GM18951 (cell line): ENCODE results near the gene CELA2A.
"Not testable (repeated sequence)": the region's sequence is repeated elsewhere in the genome, so short reads cannot be mapped to it uniquely, and the experiment has no call there.

Source experiments
- POLR2A ChIP-seq: IDR thresholded peaks from 4 replicates; pipeline ENCODE4 v1.6.1; 2011; ENCODE audit warnings: mild to moderate bottlenecking; ENCODE audit not compliant: insufficient read length, insufficient read depth; ENCODE audit errors: extremely low read depth
- in situ Hi-C: fragments of 300-500 bp; cut with MboI; formaldehyde crosslinking; loops from one replicate; pipeline ENCODE4 v1.12.0; 2022; ENCODE audit warnings: low sequenced_read_pairs, mixed read lengths, inconsistent platforms; ENCODE audit not compliant: unreplicated experiment

Gene CELA2A

GRCh38 chr1:15445390-15446122 is 11.0 kb upstream of the CELA2A start:
- in situ Hi-C loops = no loop called here
- no peak for TF ChIP-seq POLR2A

GRCh38 chr1:15446212-15446611 is 10.3 kb upstream of the CELA2A start:
- no peak for TF ChIP-seq POLR2A
- in situ Hi-C loops = no loop called here

GRCh38 chr1:15448877-15449462 is 7.6 kb upstream of the CELA2A start:
- in situ Hi-C loops = no loop called here

DNA sequence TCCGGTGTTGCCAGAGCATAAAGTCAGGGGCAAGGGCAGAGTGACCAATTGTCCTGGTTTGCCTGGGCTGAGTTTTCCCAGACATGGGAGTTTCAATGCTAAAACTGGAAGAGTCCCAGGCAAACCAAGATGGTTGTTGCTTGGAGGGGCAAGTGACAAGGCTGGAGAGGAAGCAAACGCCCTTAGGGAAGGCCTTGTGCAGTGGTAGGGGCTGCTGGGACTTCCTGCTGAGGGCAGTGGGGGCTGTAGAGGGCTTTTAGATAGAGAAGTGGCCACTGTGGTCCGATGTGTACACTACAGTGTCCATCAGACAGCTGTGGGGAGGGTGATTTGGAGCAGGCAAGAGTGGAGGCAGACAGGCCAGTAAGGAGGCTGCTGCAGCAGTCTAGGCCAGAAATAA is 7.0 kb upstream of the CELA2A start:
- in situ Hi-C loops = no loop called here
- no peak for TF ChIP-seq POLR2A

More at GRCh38 chr1:15448877-15449462, 7.6 kb upstream of the CELA2A start:
- no peak for TF ChIP-seq POLR2A

GRCh38 chr1:15451014-15451722 is 5.4 kb upstream of the CELA2A start:
- in situ Hi-C loops = no loop called here
- no peak for TF ChIP-seq POLR2A

- in situ Hi-C loops = no loop called here
Measured at GRCh38 chr1:15452216-15452615, 4.3 kb upstream of the CELA2A start.

GRCh38 chr1:15452866-15453571 is 3.5 kb upstream of the CELA2A start:
- in situ Hi-C loops = no loop called here
- TF ChIP-seq POLR2A = no peak

More at GRCh38 chr1:15452216-15452615, 4.3 kb upstream of the CELA2A start:
- TF ChIP-seq POLR2A = no peak

DNA sequence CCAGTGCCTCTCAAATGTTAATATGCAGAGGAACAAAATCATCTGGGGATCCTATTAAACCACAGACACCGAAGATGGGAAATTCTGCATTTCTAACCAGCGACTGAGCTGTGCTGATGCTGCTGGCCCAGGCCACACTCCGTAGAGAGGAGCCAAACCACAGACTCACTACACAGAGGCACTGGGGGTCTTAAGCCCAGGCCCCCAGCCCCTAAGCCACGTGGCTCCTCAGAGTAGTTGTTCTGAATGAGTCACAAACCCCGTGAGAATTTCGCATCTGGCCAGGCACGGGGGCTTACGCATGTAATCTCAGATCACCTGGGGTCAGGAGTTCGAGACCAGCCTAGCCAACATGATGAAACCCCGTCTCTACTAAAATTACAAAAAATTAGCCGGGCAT is 2.8 kb upstream of the CELA2A start:
- in situ Hi-C loops = no loop called here
- TF ChIP-seq POLR2A = no peak

- TF ChIP-seq POLR2A = no peak
- in situ Hi-C loops = no loop called here
Measured at GRCh38 chr1:15454256-15454655, 2.3 kb upstream of the CELA2A start.

DNA sequence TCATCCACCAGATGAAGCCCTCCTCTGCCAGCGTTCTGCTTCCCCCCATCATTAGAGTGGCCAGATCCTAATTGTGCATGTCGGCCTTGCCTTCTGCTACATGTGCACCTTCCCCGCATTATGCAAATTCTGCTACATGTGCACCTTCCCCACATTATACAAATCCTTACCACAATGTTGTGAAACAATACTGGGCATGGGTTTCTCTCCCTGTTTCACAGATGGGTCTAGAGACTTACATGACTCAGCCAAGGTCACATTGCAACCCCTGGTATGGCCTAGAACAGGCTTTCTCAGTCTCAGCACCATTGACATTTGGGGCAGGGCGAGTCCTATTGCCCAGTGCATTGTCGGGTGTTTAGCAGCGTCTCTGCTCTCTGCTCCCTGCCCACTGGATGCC is 1.0 kb upstream of the CELA2A start:
- no peak for TF ChIP-seq POLR2A
- in situ Hi-C loops = no loop called here

DNA sequence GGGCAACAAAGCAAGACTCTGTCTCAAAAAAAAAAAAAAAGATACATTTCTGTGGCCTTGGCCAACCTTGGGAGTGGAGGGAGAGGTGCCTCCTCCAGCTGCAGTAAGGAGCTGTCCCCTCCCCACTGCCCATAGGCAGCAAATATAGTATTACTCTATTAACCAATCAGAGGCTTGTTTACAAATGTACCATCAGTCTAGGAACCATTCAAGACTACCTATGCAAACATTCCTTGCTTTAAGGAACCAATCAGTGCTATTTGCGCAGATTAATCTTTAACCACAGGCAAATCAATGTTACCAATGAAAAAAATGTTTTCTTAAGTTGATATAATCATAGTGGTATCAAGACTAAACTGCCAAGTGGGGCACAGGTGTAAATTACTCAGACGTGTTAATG is 1.1 kb downstream of the CELA2A start:
- TF ChIP-seq POLR2A = no peak
- in situ Hi-C loops = no loop called here

GRCh38 chr1:15458388-15458787 is 1.9 kb downstream of the CELA2A start:
- in situ Hi-C loops = not testable (repeated sequence)
